GM19395 (cell line): ENCODE data around the gene RSRP1.
"Not testable (repeated sequence)": the region's sequence is repeated elsewhere in the genome, so short reads cannot be mapped to it uniquely, and the experiment has no call there.

Experiments
- ATAC-seq: cut with Tn5 transposase; IDR thresholded peaks from one replicate; pipeline ENCODE4 v1.9.1; 2021; ENCODE audit warnings: mild to moderate bottlenecking, moderate library complexity; ENCODE audit not compliant: unreplicated experiment

Gene RSRP1

GRCh38 chr1:25247024-25247828 is at the start of gene RSRP1:
Gene RSRP1 (minus strand): TSS chr1:25247454. CDS start chr1:25246963, 491 bp downstream.
- peak; percentile 82 for ATAC-seq

GRCh38 chr1:25296501-25296900 is 49.2 kb upstream of the RSRP1 start:
- ATAC-seq, result not testable (repeated sequence)

- not testable (repeated sequence) for ATAC-seq
These were observed 47.9 kb upstream of the RSRP1 start for GRCh38 chr1:25294889-25295826.

- not testable (repeated sequence) for ATAC-seq
These were observed 46.2 kb upstream of the RSRP1 start for GRCh38 chr1:25293426-25293825.

- ATAC-seq, result not testable (repeated sequence)
These were observed 42.8 kb upstream of the RSRP1 start for GRCh38 chr1:25290043-25290442.

- not testable (repeated sequence) for ATAC-seq
These were observed 41.4 kb upstream of the RSRP1 start for GRCh38 chr1:25288573-25289101.

GRCh38 chr1:25287164-25287563 is 39.9 kb upstream of the RSRP1 start:
- not testable (repeated sequence) for ATAC-seq

GRCh38 chr1:25285862-25286261 is 38.6 kb upstream of the RSRP1 start:
- not testable (repeated sequence) for ATAC-seq

- ATAC-seq, result not testable (repeated sequence)
These were observed 32.4 kb upstream of the RSRP1 start for GRCh38 chr1:25279693-25280111.

- not testable (repeated sequence) for ATAC-seq
These were observed 31.5 kb upstream of the RSRP1 start for GRCh38 chr1:25278790-25279189.

- ATAC-seq, result not testable (repeated sequence)
These were observed 31.1 kb upstream of the RSRP1 start for GRCh38 chr1:25278358-25278757.

- not testable (repeated sequence) for ATAC-seq
These were observed 30.0 kb upstream of the RSRP1 start for GRCh38 chr1:25277295-25277694.

- ATAC-seq, result not testable (repeated sequence)
These were observed 28.4 kb upstream of the RSRP1 start for GRCh38 chr1:25275648-25276047.

- ATAC-seq, result not testable (repeated sequence)
These were observed 25.0 kb upstream of the RSRP1 start, which contains the start of gene RHD for GRCh38 chr1:25272238-25272637. Gene RHD (plus strand): TSS chr1:25272509. CDS start chr1:25272548, 39 bp downstream.

GRCh38 chr1:25268143-25268760 is 21.0 kb upstream of the RSRP1 start:
- ATAC-seq, result not testable (repeated sequence)

- ATAC-seq, result peak; percentile 68
These were observed 20.3 kb upstream of the RSRP1 start for GRCh38 chr1:25267288-25268142.

GRCh38 chr1:25266554-25267287 is 19.5 kb upstream of the RSRP1 start:
- ATAC-seq, result peak; percentile 31

- ATAC-seq, result not testable (repeated sequence)
These were observed 13.1 kb upstream of the RSRP1 start for GRCh38 chr1:25260336-25260735.

- not testable (repeated sequence) for ATAC-seq
These were observed 12.6 kb upstream of the RSRP1 start for GRCh38 chr1:25259813-25260212.
